H1 (cell line): ENCODE results near the gene HSD11B1. TPM values are rescaled to one million over a fixed set of nuclear protein-coding genes. Genes with fewer than 3 reads are reported as not detected.

Experiments
- CTCF ChIA-PET: fragments of 300-600 bp; sonication (Branson Sonifier 250); formaldehyde crosslinking; loops from one replicate; lab custom pipeline; 2021; ENCODE audit not compliant: partially characterized antibody; lab: Charles Lee
- POLR2A ChIA-PET: fragments of 300-600 bp; sonication (Branson Sonifier 250); formaldehyde crosslinking; loops from one replicate; lab custom pipeline; 2021; ENCODE audit warnings: inconsistent platforms; ENCODE audit not compliant: partially characterized antibody; lab: Charles Lee
- DNase-seq, 2 experiments: peaks; one replicate each; pipeline versions ENCODE4 v3.0.0 to v3.0.0-alpha.2; 2010 to 2022; ENCODE audit warnings: low spot score in 2 of 2, low read depth in 1 of 2, mixed read lengths in 1 of 2
- FAIRE-seq: peaks from 2 replicates; lab custom pipeline; 2011; peaks lifted over from hg19 to GRCh38; lab: Jason Lieb, UNC
- H2AFZ ChIP-seq: 2 replicates; pipeline ENCODE4 v1.8.1; 2012; ENCODE audit warnings: low read length, inconsistent platforms
- H2AK5ac ChIP-seq: 2 replicates; pipeline ENCODE4 v1.6.1; 2013; ENCODE audit warnings: low read depth, low read length
- H2BK120ac ChIP-seq: replicated peaks from 2 replicates; pipeline ENCODE3; 2013; ENCODE audit warnings: low read depth, low read length, inconsistent platforms
- H2BK12ac ChIP-seq: 2 replicates; pipeline ENCODE4 v1.6.1; 2013; ENCODE audit warnings: low read depth, low read length
- H2BK15ac ChIP-seq: 2 replicates; pipeline ENCODE4 v1.6.1; 2013; ENCODE audit warnings: low read length
- H2BK20ac ChIP-seq: 2 replicates; pipeline ENCODE4 v1.6.1; 2013; ENCODE audit warnings: low read length
- H2BK5ac ChIP-seq: 2 replicates; pipeline ENCODE4 v1.6.1; 2013; ENCODE audit warnings: low read depth, low read length
- H3K14ac ChIP-seq: 2 replicates; pipeline ENCODE4 v1.6.1; 2013; ENCODE audit warnings: inconsistent platforms; ENCODE audit not compliant: insufficient read length
- H3K18ac ChIP-seq: 2 replicates; pipeline ENCODE4 v1.6.1; 2013; ENCODE audit warnings: low read length; ENCODE audit errors: extremely low read depth
- H3K23ac ChIP-seq: 2 replicates; pipeline ENCODE4 v1.6.1; 2013; ENCODE audit warnings: inconsistent platforms; ENCODE audit not compliant: insufficient read length
- H3K23me2 ChIP-seq: 2 replicates; pipeline ENCODE4 v1.6.1; 2013; ENCODE audit warnings: low read depth, low read length
- H3K27ac ChIP-seq: 2 replicates; pipeline ENCODE4 v1.6.1; 2011; ENCODE audit warnings: low read depth, low read length, inconsistent platforms
- H3K27me3 ChIP-seq, 4 experiments: replicated peaks in 1 of 4; 1 replicate in 1 of 4; 2 replicates in 3 of 4; pipeline versions ENCODE4 v1.6.1 to v1.8.1; 2011 to 2013; ENCODE audit warnings: low read length in 3 of 4, mild to moderate bottlenecking in 3 of 4, inconsistent platforms in 2 of 4, mixed read lengths in 2 of 4, moderate library complexity in 1 of 4; ENCODE audit not compliant: control insufficient read depth in 3 of 4, insufficient read depth in 3 of 4; ENCODE audit errors: extremely low read depth in 1 of 4
- H3K36me3 ChIP-seq, 4 experiments: 2 replicates each; pipeline versions ENCODE4 v1.6.1 to v1.8.1; 2011 to 2013; ENCODE audit warnings: mild to moderate bottlenecking in 4 of 4, low read length in 3 of 4, moderate library complexity in 2 of 4, control low read depth in 1 of 4, inconsistent platforms in 1 of 4; ENCODE audit not compliant: insufficient read depth in 4 of 4, control insufficient read depth in 2 of 4
- H3K4ac ChIP-seq: replicated peaks from 2 replicates; pipeline ENCODE3; 2013; ENCODE audit warnings: low read length, low read depth, mixed read lengths, inconsistent platforms; ENCODE audit not compliant: insufficient read length
- H3K4me1 ChIP-seq, 4 experiments: replicated peaks in 1 of 4; 1 replicate in 1 of 4; 2 replicates in 3 of 4; pipeline versions ENCODE4 v1.6.1 to v1.8.1; 2011 to 2013; ENCODE audit warnings: low read length in 3 of 4, inconsistent platforms in 2 of 4, mixed read lengths in 1 of 4; ENCODE audit not compliant: insufficient read depth in 4 of 4, control insufficient read depth in 3 of 4
- H3K4me2 ChIP-seq, 2 experiments: 2 replicates each; pipeline versions ENCODE4 v1.6.1 to v1.8.1; 2011 to 2013; ENCODE audit warnings: low read depth in 2 of 2, low read length in 2 of 2, control low read depth in 1 of 2, inconsistent platforms in 1 of 2, mild to moderate bottlenecking in 1 of 2; ENCODE audit not compliant: insufficient read depth in 1 of 2
- H3K4me3 ChIP-seq, 4 experiments: fragments of 200-600, 300-600 bp in 1 of 4; sonication (generic), shearing (Covaris generic), sonication (Bioruptor Twin) in 1 of 4; 2 replicates each; pipeline versions ENCODE4 v1.5.1 to v1.8.1; 2011 to 2016; ENCODE audit warnings: low read length in 4 of 4, low read depth in 3 of 4, control low read depth in 2 of 4, inconsistent platforms in 2 of 4, mild to moderate bottlenecking in 2 of 4, mixed read lengths in 1 of 4, moderate library complexity in 1 of 4; ENCODE audit not compliant: insufficient read depth in 2 of 4; ENCODE audit errors: extremely low read depth in 1 of 4
- H3K56ac ChIP-seq: replicated peaks from 2 replicates; pipeline ENCODE3; 2013; ENCODE audit warnings: low read depth, mild to moderate bottlenecking, mixed read lengths, low read length, inconsistent platforms; ENCODE audit not compliant: insufficient read length
- H3K79me1 ChIP-seq: 2 replicates; pipeline ENCODE4 v1.6.1; 2013; ENCODE audit warnings: low read depth, low read length, control low read depth
- H3K79me2 ChIP-seq, 2 experiments: 2 replicates each; pipeline versions ENCODE4 v1.6.1 to v1.8.1; 2012 to 2013; ENCODE audit warnings: low read length in 2 of 2, mild to moderate bottlenecking in 2 of 2, inconsistent platforms in 1 of 2; ENCODE audit not compliant: insufficient read depth in 2 of 2, control insufficient read depth in 1 of 2
- H3K9ac ChIP-seq, 4 experiments: replicated peaks in 1 of 4; 1 replicate in 1 of 4; 2 replicates in 3 of 4; pipeline versions ENCODE4 v1.6.1 to v1.8.1; 2011 to 2013; ENCODE audit warnings: low read depth in 3 of 4, low read length in 3 of 4, control low read depth in 2 of 4, mild to moderate bottlenecking in 2 of 4, moderate library complexity in 2 of 4, inconsistent platforms in 1 of 4; ENCODE audit errors: extremely low read depth in 1 of 4
- H3K9me3 ChIP-seq, 2 experiments: 2 replicates each; pipeline versions ENCODE4 v1.6.1 to v1.8.1; 2012 to 2013; ENCODE audit warnings: mild to moderate bottlenecking in 2 of 2, moderate library complexity in 2 of 2, control low read depth in 1 of 2, inconsistent platforms in 1 of 2, low read depth in 1 of 2, low read length in 1 of 2, mixed read lengths in 1 of 2; ENCODE audit not compliant: insufficient read depth in 2 of 2
- H4K20me1 ChIP-seq, 2 experiments: replicated peaks in 1 of 2; 2 replicates each; pipeline versions ENCODE3 to v1.8.1; 2011 to 2013; ENCODE audit warnings: inconsistent platforms in 2 of 2, low read length in 2 of 2, mild to moderate bottlenecking in 1 of 2; ENCODE audit not compliant: insufficient read depth in 2 of 2, control insufficient read depth in 1 of 2
- H4K5ac ChIP-seq: 2 replicates; pipeline ENCODE4 v1.6.1; 2013; ENCODE audit warnings: low read length, low read depth, mixed read lengths, inconsistent platforms; ENCODE audit not compliant: insufficient read length
- H4K8ac ChIP-seq: 2 replicates; pipeline ENCODE4 v1.8.0; 2013; ENCODE audit warnings: mild to moderate bottlenecking, moderate library complexity, low read length, inconsistent platforms; ENCODE audit not compliant: insufficient read depth; ENCODE audit errors: extremely low read depth
- H4K91ac ChIP-seq: replicated peaks from 2 replicates; pipeline ENCODE3; 2013; ENCODE audit warnings: low read length, mixed read lengths, inconsistent platforms; ENCODE audit not compliant: insufficient read length
- CTBP2 ChIP-seq: IDR thresholded peaks from 2 replicates; pipeline ENCODE4 v1.7.0; 2011; ENCODE audit warnings: borderline replicate concordance, mild to moderate bottlenecking, moderate library complexity, mixed read lengths, low read length; ENCODE audit not compliant: insufficient read depth, insufficient read length
- HDAC2 ChIP-seq, 2 experiments: fragments of 300-600 bp in 1 of 2; sonication (generic) in 1 of 2; IDR thresholded peaks; 2 replicates each; pipeline ENCODE4 v1.6.1; 2011 to 2012; ENCODE audit warnings: low read depth in 2 of 2, low read length in 2 of 2, mild to moderate bottlenecking in 2 of 2, moderate library complexity in 2 of 2, borderline replicate concordance in 1 of 2, inconsistent platforms in 1 of 2
- MAFK ChIP-seq: IDR thresholded peaks from 2 replicates; pipeline ENCODE4 v1.6.1; 2012; ENCODE audit warnings: low read depth, mild to moderate bottlenecking, improper control_type of control experiment, low read length
- POLR2A ChIP-seq, 2 experiments: IDR thresholded peaks; 1 replicate in 1 of 2; 2 replicates in 1 of 2; pipeline ENCODE4 v1.6.1; 2011; ENCODE audit warnings: low read depth in 2 of 2, low read length in 2 of 2, mild to moderate bottlenecking in 2 of 2; ENCODE audit errors: control extremely low read depth in 1 of 2
- RNF2 ChIP-seq: fragments of 200-900, 300-1000 bp; sonication (generic); IDR thresholded peaks from 2 replicates; pipeline ENCODE4 v1.7.1; 2016; ENCODE audit warnings: borderline replicate concordance, low read depth, mild to moderate bottlenecking, antibody characterized with exemption, low read length; ENCODE audit not compliant: poor library complexity, severe bottlenecking; ENCODE audit errors: missing control alignments
- ZNF274 ChIP-seq: IDR thresholded peaks from 2 replicates; pipeline ENCODE4 v1.7.0; 2012; ENCODE audit warnings: low read length, borderline replicate concordance; ENCODE audit errors: extremely low read depth
- WGBS, 2 experiments: shearing (Covaris generic) in 1 of 2; methylation state at CpG; one replicate each; pipeline versions ENCODE4 v1.1.6 to v1.1.7; 2013 to 2015; ENCODE audit warnings: low lambda C conversion rate in 2 of 2, mixed read lengths in 2 of 2, inconsistent platforms in 1 of 2, low coverage in 1 of 2, missing lambda C conversion rate in 1 of 2; ENCODE audit not compliant: insufficient replicate concordance in 2 of 2, insufficient coverage in 1 of 2, insufficient read length in 1 of 2; ENCODE audit errors: extremely low coverage in 1 of 2, missing lambda C conversion rate in 1 of 2; 5-methylcytosine and 5-hydroxymethylcytosine counted together
- polyA plus RNA-seq, 7 experiments: library from polyadenylated mRNA; depleted of rRNA in 3 of 7; stranded (reverse) in 5 of 7; unstranded in 2 of 7; fragments of >200 nt in 5 of 7; fragments of 200-250 nt in 2 of 7; gene quantifications; 1 replicate in 5 of 7; 2 replicates in 1 of 7; 4 replicates in 1 of 7; pipeline versions ENCODE4 v1.2.1 to v1.2.3, GENCODE V29; 2011 to 2013; ENCODE audit warnings: missing spikeins in 2 of 7, mixed read lengths in 2 of 7
- total RNA-seq: library from RNA; stranded (reverse); fragmentation: NEBNext Ultra II Directional; extraction: Animal tissue kit (Norgen Biotek cat#: 25700); gene quantifications from 2 replicates; pipeline ENCODE4 v1.2.1, GENCODE V29; 2021

Gene HSD11B1
- total and polyA plus RNA-seq, 2 of the 8 experiments (the other 6 are each of a cell fraction or from before 2014, with no cell fraction given) = not detected

DNA sequence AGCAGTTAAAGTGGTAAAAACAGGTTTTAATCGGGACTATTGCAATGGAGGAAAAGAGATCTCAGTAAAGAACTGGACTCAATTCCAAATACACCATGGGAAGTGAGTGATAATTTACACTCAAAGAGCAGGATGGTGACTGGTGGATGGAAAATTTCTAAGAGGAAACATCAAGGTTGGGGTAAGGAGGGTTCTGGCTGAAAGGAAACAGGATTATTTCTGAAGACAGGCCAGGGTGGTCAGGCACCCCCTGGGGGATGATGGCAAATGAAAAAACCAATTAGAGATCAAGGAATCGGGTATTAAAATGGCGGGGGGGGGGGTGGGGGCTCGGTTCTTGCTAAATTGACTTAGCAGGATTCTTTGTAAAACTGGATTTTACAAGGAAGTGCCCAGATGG lies 12.3 kb upstream of the HSD11B1 start:
- Histone ChIP-seq H3K79me1 (no peaks in the 10 kb centered on the region), H2BK20ac (no peak overlapping the region), H3K23ac (no peak overlapping the region), H3K36me3 (no peaks in the 10 kb centered on the region), H2BK120ac (no peak overlapping the region), H3K14ac (no peak overlapping the region), H3K9me3 (no peaks in the 10 kb centered on the region), H2BK5ac (no peak overlapping the region), H3K56ac (no peak overlapping the region), H3K4ac (no peak overlapping the region), H4K20me1 (no peaks in the 10 kb centered on the region), H3K18ac (no peak overlapping the region), H2AFZ (peak overlapping the region; percentile 35; the same call in 1 of the 2 replicates), H2AK5ac (no peak overlapping the region), H2BK15ac (no peak overlapping the region), H3K9ac (no peak overlapping the region; a peak in 1 of 7 replicates), H2BK12ac (no peak overlapping the region), H4K91ac (no peak overlapping the region), H3K79me2 (no peaks in the 10 kb centered on the region), H3K4me2 (no peak overlapping the region), H3K27me3 (no peaks in the 10 kb centered on the region; a peak in 2 of 7 replicates), H4K8ac (no peak overlapping the region), H3K4me3 (no peak overlapping the region), H3K27ac (no peak overlapping the region), H4K5ac (no peak overlapping the region), H3K4me1 (peaks cover 0 to 3% (median 0%) of the 10 kb centered on the region in 4 experiments; a peak in 1 of 7 replicates), H3K23me2 (no peaks in the 10 kb centered on the region)
- TF ChIP-seq CTBP2 (no peak), RNF2 (no peak), MAFK (no peak), POLR2A (IDR thresholded peaks at IDR 0.05; ENCODE audit: control extremely low read depth in 1 of 2, low read depth in 2 of 2, low read length in 2 of 2) (no peak), ZNF274 (no peak), HDAC2 (IDR thresholded peaks at IDR 0.05; ENCODE audit: borderline replicate concordance in 1 of 2, low read depth in 2 of 2, low read length in 2 of 2) (no peak)
- ChIA-PET CTCF (interaction anchor here (0.8 to 6.8 kb wide), 16 partner anchors 10 to 125 kb away, joined by 3 to 41 read pairs (median 5); partner anchors contain the start of gene CAMK1G), POLR2A (no interaction called here)
- WGBS, 2 experiments = 90% methylated on average over 2 of the region's 4 CpGs; no CpG with 5 or more reads in 1 of the 2 experiments
- FAIRE-seq (no peak), DNase-seq (no peak)
